MM.1S (cell line): Measurements from ENCODE around the gene PDLIM5.

Experiments
- DNase-seq: peaks from one replicate; pipeline ENCODE4 v3.0.0-alpha.2; 2015
- H2AFZ ChIP-seq: fragments of 300-600 bp; sonication (generic); 2 replicates; pipeline ENCODE4 v1.6.0; 2016; ENCODE audit warnings: antibody characterized with exemption, low read length
- H3F3A ChIP-seq: fragments of 300-600 bp; sonication (generic); 2 replicates; pipeline ENCODE4 v1.6.1; 2016; ENCODE audit warnings: mild to moderate bottlenecking, antibody characterized with exemption, low read length, moderate library complexity, mixed read lengths; ENCODE audit not compliant: insufficient read depth
- H3K27ac ChIP-seq: fragments of 300-600 bp; sonication (generic); 2 replicates; pipeline ENCODE4 v1.5.1; 2016; ENCODE audit warnings: mild to moderate bottlenecking, low read length
- H3K27me3 ChIP-seq: fragments of 300-600 bp; sonication (generic); replicated peaks from 2 replicates; pipeline ENCODE4 v1.6.0; 2016; ENCODE audit warnings: low read length; ENCODE audit not compliant: insufficient read depth
- H3K36me3 ChIP-seq: fragments of 300-600 bp; sonication (generic); replicated peaks from 2 replicates; pipeline ENCODE4 v1.6.1; 2016; ENCODE audit warnings: mild to moderate bottlenecking, low read length, mixed read lengths; ENCODE audit not compliant: insufficient read depth
- H3K4me1 ChIP-seq: fragments of 300-600 bp; sonication (generic); 2 replicates; pipeline ENCODE4 v1.6.1; 2016; ENCODE audit warnings: low read length, mixed read lengths
- H3K4me2 ChIP-seq: fragments of 300-600 bp; sonication (generic); 2 replicates; pipeline ENCODE4 v1.6.0; 2016; ENCODE audit warnings: low read depth, low read length
- H3K4me3 ChIP-seq: fragments of 300-600 bp; sonication (generic); 2 replicates; pipeline ENCODE4 v1.5.1; 2016; ENCODE audit warnings: low read length, mixed read lengths
- H3K79me2 ChIP-seq: fragments of 300-600 bp; sonication (generic); 2 replicates; pipeline ENCODE4 v1.6.1; 2016; ENCODE audit warnings: mixed run types, low read length, mixed read lengths
- H3K9ac ChIP-seq: fragments of 300-600 bp; sonication (generic); 2 replicates; pipeline ENCODE4 v1.6.1; 2016; ENCODE audit warnings: low read length, mixed read lengths
- H3K9me2 ChIP-seq: fragments of 300-600 bp; sonication (generic); replicated peaks from 2 replicates; pipeline ENCODE4 v1.6.1; 2016; ENCODE audit warnings: mild to moderate bottlenecking, low read length, mixed read lengths; ENCODE audit not compliant: insufficient read depth
- H3K9me3 ChIP-seq: fragments of 300-600 bp; sonication (generic); replicated peaks from 2 replicates; pipeline ENCODE4 v1.6.1; 2016; ENCODE audit warnings: mild to moderate bottlenecking, low read length, mixed read lengths; ENCODE audit not compliant: insufficient read depth
- H4K20me1 ChIP-seq: fragments of 300-600 bp; sonication (generic); 2 replicates; pipeline ENCODE4 v1.6.1; 2016; ENCODE audit warnings: mild to moderate bottlenecking, low read length, moderate library complexity, mixed read lengths; ENCODE audit not compliant: insufficient read depth
- CTCF ChIP-seq: fragments of 300-600 bp; sonication (generic); IDR thresholded peaks from 2 replicates; pipeline ENCODE4 v1.5.1; 2016; ENCODE audit warnings: antibody characterized with exemption, low read length, mixed read lengths
- EZH2 ChIP-seq: fragments of 300-600 bp; sonication (generic); optimal IDR thresholded peaks from 2 replicates; pipeline ENCODE3; 2017; ENCODE audit warnings: low read depth, mild to moderate bottlenecking, antibody characterized with exemption, low read length, mixed read lengths
- EZH2phosphoT487 ChIP-seq: fragments of 300-600 bp; sonication (generic); IDR thresholded peaks from 2 replicates; pipeline ENCODE4 v1.6.1; 2018; ENCODE audit warnings: antibody characterized with exemption, low read length

PDLIM5 gene

GRCh38 chr4:94528792-94529451 lies 77.2 kb downstream of the PDLIM5 start:
- H4K20me1 ChIP-seq, result no peaks in the 10 kb centered on the region
- no peaks in the 10 kb centered on the region for H3F3A ChIP-seq
- H3K79me2 ChIP-seq, result no peaks in the 10 kb centered on the region
- H3K9me2 ChIP-seq, result no peaks in the 10 kb centered on the region
- no peaks in the 10 kb centered on the region for H3K36me3 ChIP-seq
- no peaks in the 10 kb centered on the region for H3K27me3 ChIP-seq
- peaks cover 5% of the 10 kb centered on the region for H3K4me1 ChIP-seq
- no peak overlapping the region for H3K9ac ChIP-seq
- TF ChIP-seq EZH2phosphoT487 (no peak), CTCF (no peak), EZH2 (no peak)
- H3K4me2 ChIP-seq, result no peak overlapping the region
- no peak for DNase-seq
- no peak overlapping the region for H3K4me3 ChIP-seq
- no peak overlapping the region for H3K27ac ChIP-seq
- H3K9me3 ChIP-seq, result no peaks in the 10 kb centered on the region
- no peak overlapping the region for H2AFZ ChIP-seq

GRCh38 chr4:94530073-94530472 lies 78.3 kb downstream of the PDLIM5 start:
- no peaks in the 10 kb centered on the region for H3K9me2 ChIP-seq
- H3K4me2 ChIP-seq, result no peak overlapping the region
- no peaks in the 10 kb centered on the region for H3F3A ChIP-seq
- no peaks in the 10 kb centered on the region for H3K79me2 ChIP-seq
- no peak overlapping the region for H3K4me3 ChIP-seq
- TF ChIP-seq EZH2phosphoT487 (no peak), EZH2 (no peak), CTCF (no peak)
- no peak for DNase-seq
- H3K4me1 ChIP-seq, result peaks cover 11% of the 10 kb centered on the region
- no peaks in the 10 kb centered on the region for H4K20me1 ChIP-seq
- H3K27ac ChIP-seq, result no peak overlapping the region
- no peak overlapping the region for H3K9ac ChIP-seq
- H3K27me3 ChIP-seq, result no peaks in the 10 kb centered on the region
- no peaks in the 10 kb centered on the region for H3K9me3 ChIP-seq
- no peaks in the 10 kb centered on the region for H3K36me3 ChIP-seq
- H2AFZ ChIP-seq, result no peak overlapping the region

- no peak overlapping the region for H3K4me2 ChIP-seq
- H3K4me3 ChIP-seq, result no peak overlapping the region
- TF ChIP-seq CTCF (no peak), EZH2 (no peak), EZH2phosphoT487 (no peak)
- peaks cover 11% of the 10 kb centered on the region; the same call in 1 of the 2 replicates for H3K4me1 ChIP-seq
- H3K9me3 ChIP-seq, result no peaks in the 10 kb centered on the region
- H3F3A ChIP-seq, result no peaks in the 10 kb centered on the region
- no peak overlapping the region for H2AFZ ChIP-seq
- no peak overlapping the region for H3K27ac ChIP-seq
- DNase-seq, result no peak
- no peaks in the 10 kb centered on the region for H3K36me3 ChIP-seq
- H3K27me3 ChIP-seq, result no peaks in the 10 kb centered on the region
- no peaks in the 10 kb centered on the region for H3K79me2 ChIP-seq
- H3K9ac ChIP-seq, result no peak overlapping the region
- no peaks in the 10 kb centered on the region for H4K20me1 ChIP-seq
- no peaks in the 10 kb centered on the region for H3K9me2 ChIP-seq
Measured at GRCh38 chr4:94531991-94532789, 80.4 kb downstream of the PDLIM5 start.
